HG03108 (cell line): ENCODE results near the gene PTPRM.
"Not testable (repeated sequence)": the region's sequence is repeated elsewhere in the genome, so short reads cannot be mapped to it uniquely, and the experiment has no call there.

Experiments
- ATAC-seq: cut with Tn5 transposase; IDR thresholded peaks from one replicate; pipeline ENCODE4 v1.9.1; 2021; ENCODE audit warnings: moderate library complexity; ENCODE audit not compliant: unreplicated experiment

Gene PTPRM

GRCh38 chr18:8036551-8036950 is 469.4 kb downstream of the PTPRM start:
- ATAC-seq: no peak

- ATAC-seq: no peak
Observed at GRCh38 chr18:8037296-8037695, 470.2 kb downstream of the PTPRM start.

GRCh38 chr18:8040021-8040420 is 472.9 kb downstream of the PTPRM start:
- ATAC-seq: no peak

DNA sequence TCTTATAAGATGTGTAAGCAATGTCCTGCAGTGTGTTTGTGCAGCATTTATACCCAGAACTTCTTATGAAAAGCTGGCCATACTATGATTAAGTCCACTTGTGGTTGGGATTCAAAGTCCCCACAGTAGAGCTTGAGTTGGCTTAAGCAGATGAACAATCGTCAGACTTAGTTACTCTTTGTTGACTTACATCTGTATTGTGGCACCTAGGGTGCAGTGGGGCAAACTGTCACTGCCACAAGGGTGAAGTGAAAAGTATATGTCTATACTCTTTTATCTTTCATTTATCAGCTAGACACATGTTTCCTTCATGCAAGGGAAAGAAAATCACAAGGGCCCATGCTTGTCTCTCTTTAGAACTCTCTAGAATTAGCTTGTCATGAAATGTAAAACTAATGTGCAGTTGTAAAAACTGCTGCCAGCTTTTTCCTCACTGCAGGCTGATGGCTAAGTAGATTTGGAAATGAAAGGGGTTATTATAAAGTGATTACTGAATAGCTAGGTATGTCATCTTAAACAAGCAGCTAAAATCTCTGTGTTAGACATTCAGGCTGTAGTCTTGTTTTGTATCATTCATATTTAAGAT is 474.5 kb downstream of the PTPRM start:
- ATAC-seq: no peak

DNA sequence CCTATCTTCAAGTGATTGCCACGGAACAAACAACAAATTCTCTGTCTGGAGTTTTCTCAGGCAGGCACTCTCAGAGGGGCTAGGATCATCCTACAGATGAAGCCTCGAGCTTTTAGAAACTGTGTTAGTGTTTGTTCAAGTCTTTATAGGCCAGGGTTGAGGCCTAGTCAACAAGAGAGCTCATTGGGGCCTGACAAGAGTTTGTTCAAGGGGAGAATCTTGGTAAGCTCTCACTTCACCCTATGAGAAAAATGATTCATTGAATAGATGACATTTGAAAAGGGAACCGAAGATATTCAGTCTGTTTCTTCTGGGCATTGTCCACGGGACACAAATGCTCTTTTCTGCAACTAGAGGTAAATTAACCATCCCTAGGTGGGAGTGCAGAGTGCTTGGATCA is 476.9 kb downstream of the PTPRM start:
- no peak for ATAC-seq

- ATAC-seq: no peak
Observed at GRCh38 chr18:8045160-8045883, 478.2 kb downstream of the PTPRM start.

DNA sequence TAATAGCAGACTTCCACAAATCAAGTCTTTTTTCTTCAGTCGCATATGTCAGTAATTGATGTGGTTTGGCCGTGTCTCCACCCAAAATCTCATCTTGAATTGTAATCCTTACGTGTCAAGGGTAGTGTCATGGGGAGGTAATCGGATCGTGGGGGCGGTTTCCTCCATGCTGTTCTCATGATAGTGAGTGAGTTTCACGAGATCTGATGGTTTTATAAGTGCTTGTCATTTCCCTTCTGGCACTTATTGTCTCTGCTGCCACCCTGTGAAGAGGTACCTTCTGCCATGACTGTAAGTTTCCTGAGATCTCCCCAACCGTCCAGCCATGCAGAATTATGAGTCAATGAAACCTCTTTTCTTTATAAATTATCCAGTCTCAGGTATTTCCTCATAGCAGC is 478.8 kb downstream of the PTPRM start:
- ATAC-seq: no peak

DNA sequence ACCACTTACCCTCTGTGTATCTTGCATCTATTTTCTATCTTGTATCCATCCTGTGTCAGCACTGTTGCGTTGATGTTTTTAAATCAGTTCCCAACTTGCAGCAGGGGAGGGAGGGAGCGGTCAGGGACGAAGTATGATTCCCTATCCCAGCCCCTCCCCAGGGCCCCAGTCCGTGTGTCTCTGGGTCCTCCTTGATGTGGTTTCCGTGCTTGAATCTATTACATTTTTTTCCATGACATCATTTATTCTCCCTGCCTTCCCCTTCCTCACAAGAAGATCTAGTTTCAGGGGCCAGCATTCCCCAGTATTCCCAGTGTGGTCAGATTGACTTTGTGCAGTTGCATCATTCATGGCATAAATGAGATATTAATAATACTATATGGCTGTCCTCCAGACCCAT is 479.3 kb downstream of the PTPRM start:
- no peak for ATAC-seq

GRCh38 chr18:8049147-8049546 is 482.0 kb downstream of the PTPRM start:
- no peak for ATAC-seq

- ATAC-seq: no peak
Observed at GRCh38 chr18:8050616-8051329, 483.7 kb downstream of the PTPRM start.

DNA sequence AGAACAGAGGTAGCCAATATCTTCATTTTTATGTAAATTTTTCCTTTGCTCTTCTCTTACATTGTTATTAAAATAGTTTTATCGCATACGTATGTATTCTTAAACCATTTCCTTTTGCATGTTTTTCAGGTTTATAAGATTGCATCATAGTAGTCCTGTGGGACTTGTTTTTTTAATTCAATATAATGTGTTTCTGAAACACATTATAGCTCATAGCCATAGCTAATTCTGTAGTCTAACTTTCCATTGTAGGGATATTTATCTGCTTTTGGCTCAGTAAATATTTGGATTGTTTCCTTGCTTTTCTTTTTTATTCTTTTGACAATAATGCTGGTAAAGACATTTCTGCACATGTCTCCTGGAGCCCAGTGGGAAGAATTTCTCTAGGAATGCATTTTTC is 484.3 kb downstream of the PTPRM start:
- ATAC-seq: no peak

GRCh38 chr18:8052237-8052701 is 485.2 kb downstream of the PTPRM start:
- ATAC-seq: no peak

DNA sequence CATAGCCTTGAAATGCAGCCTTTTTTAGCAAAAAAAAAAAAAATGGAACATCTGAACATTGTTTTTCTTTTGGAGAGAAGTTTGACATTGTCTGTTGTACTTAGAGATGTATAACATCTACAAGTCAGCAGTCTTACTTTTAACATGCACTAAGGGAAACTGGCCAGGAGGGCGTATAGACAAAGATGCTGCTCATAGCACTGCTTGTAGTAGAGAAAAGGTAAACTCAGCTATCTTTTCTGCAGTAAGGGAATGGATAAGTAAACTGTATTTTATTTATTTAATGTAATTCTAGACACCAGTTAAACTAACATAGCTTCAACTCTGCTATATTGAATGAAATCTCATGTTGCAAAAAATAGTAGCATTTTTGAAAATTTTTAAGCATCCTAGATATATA is 489.6 kb downstream of the PTPRM start:
- no peak for ATAC-seq

GRCh38 chr18:8063152-8063551 is 496.0 kb downstream of the PTPRM start:
- ATAC-seq: not testable (repeated sequence)

- ATAC-seq: no peak
Observed at GRCh38 chr18:8063733-8064132, 496.6 kb downstream of the PTPRM start.

DNA sequence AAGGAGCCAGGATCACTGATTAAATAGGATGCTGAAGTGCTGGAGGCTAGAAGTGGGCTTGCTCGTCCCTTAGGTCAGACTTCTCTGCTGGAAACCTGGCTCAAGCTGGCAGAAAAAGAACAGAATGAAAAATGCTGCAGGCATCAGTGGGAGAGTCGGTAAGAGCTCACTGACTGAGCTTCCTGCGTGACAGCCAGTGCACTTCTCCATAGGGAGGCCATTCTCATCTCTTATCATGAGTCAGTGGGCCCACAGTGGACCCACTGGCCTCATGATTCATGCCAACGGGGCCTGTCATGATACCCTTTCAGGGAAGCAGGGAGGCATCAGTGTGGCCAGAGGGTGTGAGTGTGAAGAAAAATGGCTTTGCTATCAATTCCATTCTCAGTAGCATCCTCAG is 498.2 kb downstream of the PTPRM start:
- ATAC-seq: no peak

GRCh38 chr18:8065773-8066172 is 498.7 kb downstream of the PTPRM start:
- no peak for ATAC-seq

DNA sequence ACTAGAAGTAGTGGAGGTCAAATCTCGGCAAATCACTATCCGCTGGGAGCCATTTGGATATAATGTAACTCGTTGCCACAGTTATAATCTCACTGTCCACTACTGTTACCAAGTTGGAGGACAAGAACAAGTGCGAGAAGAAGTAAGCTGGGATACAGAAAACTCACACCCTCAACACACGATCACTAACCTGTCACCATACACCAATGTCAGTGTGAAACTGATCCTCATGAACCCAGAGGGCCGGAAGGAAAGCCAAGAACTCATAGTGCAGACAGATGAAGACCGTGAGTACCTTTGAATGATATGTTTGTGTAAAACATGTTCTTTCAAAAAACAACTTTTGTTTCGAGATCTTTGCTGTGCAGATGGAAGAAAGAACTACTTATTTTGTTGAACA is 502.6 kb downstream of the PTPRM start:
- ATAC-seq: no peak

DNA sequence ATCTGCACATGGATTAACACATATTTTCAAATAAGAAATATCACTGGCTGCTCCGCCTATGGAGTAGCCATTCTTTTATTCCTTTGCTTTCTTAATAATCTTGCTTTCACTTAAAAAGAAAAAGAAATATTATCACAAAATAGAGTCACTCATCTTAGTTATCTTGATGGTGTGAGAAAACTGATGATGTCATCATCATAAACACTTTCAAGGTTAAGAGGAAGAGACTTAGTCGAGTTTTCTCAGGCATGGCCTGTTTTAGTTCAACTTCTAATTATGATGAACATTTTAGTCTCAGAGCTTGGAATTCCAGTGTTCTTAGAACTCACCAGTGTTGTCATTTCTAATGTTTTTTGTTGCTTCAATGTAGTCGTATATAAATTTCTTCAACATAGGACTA is 506.1 kb downstream of the PTPRM start:
- ATAC-seq: no peak

GRCh38 chr18:8080092-8080491 is 513.0 kb downstream of the PTPRM start:
- ATAC-seq: no peak

GRCh38 chr18:8081267-8081666 is 514.2 kb downstream of the PTPRM start:
- no peak for ATAC-seq

DNA sequence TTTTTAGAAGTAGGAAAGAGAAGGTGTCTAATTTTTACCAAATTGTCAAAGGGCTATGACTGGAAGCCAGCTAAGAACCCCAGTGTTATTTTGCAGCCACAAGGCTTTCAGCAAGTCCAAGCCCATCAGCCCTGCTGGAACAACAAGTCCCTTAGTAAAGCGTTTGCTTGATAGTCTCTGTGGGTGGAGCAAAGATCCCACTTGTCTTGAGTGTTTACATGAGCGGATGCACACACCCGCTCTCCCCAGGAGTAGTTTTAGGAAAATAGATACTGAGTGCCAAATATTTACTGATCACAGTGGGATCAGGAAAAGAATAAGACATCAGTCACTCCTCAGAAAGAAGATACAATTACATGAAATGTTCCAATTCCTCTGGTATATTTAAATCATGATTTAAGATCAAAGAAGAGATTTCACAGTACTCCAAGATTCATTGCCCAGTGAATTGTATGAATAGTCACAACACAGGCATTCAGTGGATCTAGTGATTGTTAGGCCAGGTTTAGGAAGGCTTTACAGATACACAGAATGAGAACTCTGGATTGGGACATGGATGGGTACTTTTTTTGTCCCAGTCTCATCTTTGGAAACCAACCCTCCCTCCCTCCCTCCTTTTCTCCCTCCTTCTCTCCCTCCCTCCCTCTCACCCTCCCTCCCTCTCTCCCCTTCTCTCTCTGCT is 514.9 kb downstream of the PTPRM start:
- ATAC-seq: no peak
